CD4-positive, alpha-beta T cell (primary cell): Measurements from ENCODE around the gene COX4I2. TPM values are rescaled to one million over a fixed set of nuclear protein-coding genes. Genes with fewer than 3 reads are reported as not detected.
A peak's percentile ranks its signal among the peaks of the same experiment; 100 is the strongest.

ENCODE experiments used
- ATAC-seq: fragments of 200-7000 bp; cut with Tn5 transposase; one replicate; pipeline ENCODE4 v1.10.0; 2022; ENCODE audit warnings: mild to moderate bottlenecking; ENCODE audit not compliant: poor library complexity
- CTCF ChIA-PET: fragments of 350-600 bp; sonication (Branson Sonifier 250); formaldehyde crosslinking; loops from one replicate; lab custom pipeline; 2021; ENCODE audit warnings: antibody characterized with exemption, inconsistent platforms; lab: Charles Lee
- POLR2A ChIA-PET: fragments of 350-600 bp; sonication (Branson Sonifier 250); formaldehyde crosslinking; loops from one replicate; lab custom pipeline; 2021; ENCODE audit warnings: antibody characterized with exemption, inconsistent platforms; lab: Charles Lee
- DNase-seq, 14 experiments: peaks; one replicate each; pipeline ENCODE4 v3.0.0-alpha.2; 2013 to 2020; ENCODE audit warnings: mixed read lengths in 2 of 14
- H3K27ac ChIP-seq, 2 donors: one replicate each; pipeline versions ENCODE4 v1.5.1 to v1.7.0; 2013; ENCODE audit warnings: low read length in 2 of 2, low read depth in 1 of 2, mild to moderate bottlenecking in 1 of 2
- H3K27me3 ChIP-seq, 2 experiments: 1 replicate in 1 of 2; 2 replicates in 1 of 2; pipeline versions ENCODE4 v1.6.1 to v1.7.0; 2013; ENCODE audit warnings: low read length in 2 of 2, control low read depth in 1 of 2, mild to moderate bottlenecking in 1 of 2, moderate library complexity in 1 of 2; ENCODE audit not compliant: insufficient read depth in 2 of 2, control insufficient read depth in 1 of 2
- H3K36me3 ChIP-seq: one replicate; pipeline ENCODE4 v1.6.1; 2013; ENCODE audit warnings: low read length, control low read depth; ENCODE audit not compliant: insufficient read depth
- H3K4me1 ChIP-seq: one replicate; pipeline ENCODE4 v1.6.1; 2013; ENCODE audit warnings: low read length, control low read depth; ENCODE audit not compliant: insufficient read depth
- H3K4me3 ChIP-seq: one replicate; pipeline ENCODE4 v1.5.1; 2013; ENCODE audit warnings: mild to moderate bottlenecking, low read length, moderate library complexity
- H3K9me3 ChIP-seq, 2 experiments: 1 replicate in 1 of 2; 2 replicates in 1 of 2; pipeline versions ENCODE4 v1.6.1 to v1.7.0; 2013; ENCODE audit warnings: low read length in 2 of 2, mild to moderate bottlenecking in 2 of 2, control low read depth in 1 of 2, moderate library complexity in 1 of 2; ENCODE audit not compliant: control insufficient read depth in 1 of 2, insufficient read depth in 1 of 2
- H3K27ac Mint-ChIP-seq: one replicate; pipeline ENCODE4 v1.8.0; 2020; ENCODE audit warnings: mixed read lengths
- H3K27me3 Mint-ChIP-seq: one replicate; pipeline ENCODE4 v1.8.0; 2021; ENCODE audit warnings: mixed read lengths
- H3K36me3 Mint-ChIP-seq: one replicate; pipeline ENCODE4 v1.8.0; 2021; ENCODE audit warnings: low read depth, mixed read lengths
- H3K4me1 Mint-ChIP-seq: one replicate; pipeline ENCODE4 v1.8.0; 2021; ENCODE audit warnings: low read depth, mixed read lengths
- H3K4me3 Mint-ChIP-seq: one replicate; pipeline ENCODE4 v1.8.0; 2020; ENCODE audit warnings: mild to moderate bottlenecking, mixed read lengths
- H3K9me3 Mint-ChIP-seq: one replicate; pipeline ENCODE4 v1.8.0; 2020; ENCODE audit warnings: mixed read lengths
- CTCF ChIP-seq: fragments of 200-600 bp; IDR thresholded peaks from one replicate; pipeline ENCODE4 v1.8.0; 2022; ENCODE audit warnings: antibody characterized with exemption, mild to moderate bottlenecking
- intact Hi-C, 2 experiments: fragments of 100-400 bp; cut with DNase I in 1 of 2; cut with micrococcal nuclease in 1 of 2; formaldehyde crosslinking; loops; one replicate each; pipeline versions ENCODE4 v1.15.1 to v1.9.0; 2023 to 2025; cut with DNase I, micrococcal nuclease
- total RNA-seq, 174 experiments: library from RNA in 2 of 174; stranded (reverse) in 2 of 174; gene quantifications; one replicate each; pipeline ENCODE4 v1.2.3 and lab custom pipeline; 2021 to 2026

COX4I2 gene
- total RNA-seq, 2 experiments from 2014 or later, result not detected

- no peak for TF ChIP-seq CTCF
- Histone ChIP-seq H3K9me3 (no peaks in the 10 kb centered on the region), H3K27me3 (no peaks in the 10 kb centered on the region), H3K36me3 (peaks cover 37% of the 10 kb centered on the region), H3K27ac (no peak overlapping the region), H3K4me3 (no peak overlapping the region), H3K4me1 (peaks cover 53% of the 10 kb centered on the region)
- peaks cover 63% of the 10 kb centered on the region for H3K36me3 Mint-ChIP-seq
- peaks cover 52% of the 10 kb centered on the region for H3K4me1 Mint-ChIP-seq
- intact Hi-C loops, result no loop called here
- ATAC-seq (no peak), DNase-seq (no peak)
- ChIA-PET POLR2A (interaction anchor here (1.0 kb wide), 1 partner anchor 29 kb away, joined by 3 read pairs; no protein-coding TSS in a partner anchor), CTCF (no interaction called here)
- H3K9me3 Mint-ChIP-seq, result no peaks in the 10 kb centered on the region
- no peak overlapping the region for H3K27ac Mint-ChIP-seq
- H3K4me3 Mint-ChIP-seq, result no peak overlapping the region
- no peaks in the 10 kb centered on the region for H3K27me3 Mint-ChIP-seq
These were observed 52.5 kb downstream of the COX4I2 start for GRCh38 chr20:31690124-31690666.

GRCh38 chr20:31691646-31692275 is 54.0 kb downstream of the COX4I2 start:
- H3K27ac Mint-ChIP-seq, result peak overlapping the region; percentile 60
- H3K36me3 ChIP-seq, result peaks cover 40% of the 10 kb centered on the region
- H3K4me1 ChIP-seq, result peaks cover 43% of the 10 kb centered on the region
- CTCF ChIA-PET, result interaction anchor here (1.9 to 2.1 kb wide), 2 partner anchors 30 to 32 kb away, joined by 8 read pairs; no protein-coding TSS in a partner anchor
- no peak for TF ChIP-seq CTCF
- no peak overlapping the region for H3K4me3 ChIP-seq
- POLR2A ChIA-PET, result interaction anchor here (0.7 to 1.2 kb wide), 4 partner anchors 14 to 32 kb away, joined by 3 to 5 read pairs (median 4); no protein-coding TSS in a partner anchor
- no peak for DNase-seq
- no peaks in the 10 kb centered on the region for H3K27me3 Mint-ChIP-seq
- no peaks in the 10 kb centered on the region for H3K9me3 Mint-ChIP-seq
- intact Hi-C loops, result no loop called here
- no peak overlapping the region for H3K4me3 Mint-ChIP-seq
- ATAC-seq, result no peak
- peaks cover 63% of the 10 kb centered on the region for H3K36me3 Mint-ChIP-seq
- no peaks in the 10 kb centered on the region for H3K27me3 ChIP-seq
- H3K4me1 Mint-ChIP-seq, result peaks cover 45% of the 10 kb centered on the region
- no peaks in the 10 kb centered on the region for H3K9me3 ChIP-seq
- H3K27ac ChIP-seq, result no peak overlapping the region

- Mint-ChIP-seq H3K9me3 (no peaks in the 10 kb centered on the region), H3K27ac (peak overlapping the region; percentile 68), H3K4me3 (no peak overlapping the region), H3K27me3 (no peaks in the 10 kb centered on the region), H3K36me3 (peaks cover 53% of the 10 kb centered on the region), H3K4me1 (peaks cover 44% of the 10 kb centered on the region)
- no peaks in the 10 kb centered on the region for H3K9me3 ChIP-seq
- H3K27ac ChIP-seq, result no peak overlapping the region
- H3K4me3 ChIP-seq, result no peak overlapping the region
- H3K4me1 ChIP-seq, result peaks cover 42% of the 10 kb centered on the region
- no peak for DNase-seq
- CTCF ChIA-PET, result interaction anchor here (1.4 to 2.1 kb wide), 2 partner anchors 30 to 31 kb away, joined by 7 to 8 read pairs; no protein-coding TSS in a partner anchor
- intact Hi-C loops, result no loop called here
- peaks cover 33% of the 10 kb centered on the region for H3K36me3 ChIP-seq
- H3K27me3 ChIP-seq, result no peaks in the 10 kb centered on the region
- POLR2A ChIA-PET, result interaction anchor here (0.8 to 1.3 kb wide), 2 partner anchors 9 to 32 kb away, joined by 3 read pairs; no protein-coding TSS in a partner anchor
- no peak for ATAC-seq
- no peak for TF ChIP-seq CTCF
These were observed 55.7 kb downstream of the COX4I2 start for GRCh38 chr20:31693402-31693801.
